ENCODE measurements around the gene CCDC110. TPM values are rescaled to one million over a fixed set of nuclear protein-coding genes. Genes with fewer than 3 reads are reported as not detected.

CCDC110 gene
- total RNA-seq, 4 donors from 2014 or later, result 0.67 to 7.5 (median 2.4) TPM

DNA sequence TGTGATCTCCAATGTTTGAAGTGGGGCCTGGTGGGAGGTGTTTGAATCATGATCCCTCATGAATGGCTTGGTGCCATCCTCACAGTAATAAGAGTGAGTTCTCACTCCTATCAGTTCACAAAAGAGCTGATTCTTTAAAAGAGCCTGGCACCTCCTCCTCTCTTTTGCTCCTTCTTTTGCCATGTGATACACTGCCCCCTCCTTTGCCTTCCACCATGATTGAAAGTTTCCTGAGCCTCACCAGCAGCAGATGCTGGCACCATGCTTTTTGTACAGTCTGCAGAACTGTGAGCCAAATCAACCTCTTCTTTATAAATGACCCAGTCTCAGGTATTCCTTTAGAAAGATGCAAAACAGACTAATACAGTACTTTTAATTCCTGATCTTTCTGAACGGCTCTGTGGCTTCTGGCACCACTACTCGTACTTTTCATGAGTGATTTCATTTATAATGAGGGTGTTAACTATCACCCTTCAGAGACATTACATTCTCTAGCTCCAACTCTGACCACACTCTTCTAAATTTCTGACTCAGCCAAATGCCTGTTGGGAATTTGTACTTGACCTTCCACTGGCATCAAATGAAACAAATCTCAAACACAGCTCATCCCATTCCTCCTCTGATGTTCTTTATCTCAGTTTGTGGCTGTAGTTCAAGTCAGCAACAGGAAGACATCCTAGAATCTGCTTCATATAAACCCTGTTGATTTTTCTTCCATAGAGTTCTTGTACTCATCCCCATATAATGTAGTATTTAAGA, 50.0 kb downstream of the CCDC110 start:
- Histone ChIP-seq H3K36me3 (peaks cover 0 to 42% of the 10 kb centered on the region in 2 donors), H3K4me3 (no peak overlapping the region), H3K27me3 (no peaks in the 10 kb centered on the region), H3K9me3 (no peaks in the 10 kb centered on the region), H3K27ac (peak overlapping the region in 1 of 4 donors; percentile 7), H3K4me1 (peaks cover 0 to 51% (median 14%) of the 10 kb centered on the region in 3 donors)
- TF ChIP-seq POLR2A (IDR thresholded peaks at IDR 0.05) (no peak), POLR2AphosphoS5 (IDR thresholded peaks at IDR 0.05) (no peak), EP300 (IDR thresholded peaks at IDR 0.05) (no peak)
- TF ChIP-seq, protein P1, sequence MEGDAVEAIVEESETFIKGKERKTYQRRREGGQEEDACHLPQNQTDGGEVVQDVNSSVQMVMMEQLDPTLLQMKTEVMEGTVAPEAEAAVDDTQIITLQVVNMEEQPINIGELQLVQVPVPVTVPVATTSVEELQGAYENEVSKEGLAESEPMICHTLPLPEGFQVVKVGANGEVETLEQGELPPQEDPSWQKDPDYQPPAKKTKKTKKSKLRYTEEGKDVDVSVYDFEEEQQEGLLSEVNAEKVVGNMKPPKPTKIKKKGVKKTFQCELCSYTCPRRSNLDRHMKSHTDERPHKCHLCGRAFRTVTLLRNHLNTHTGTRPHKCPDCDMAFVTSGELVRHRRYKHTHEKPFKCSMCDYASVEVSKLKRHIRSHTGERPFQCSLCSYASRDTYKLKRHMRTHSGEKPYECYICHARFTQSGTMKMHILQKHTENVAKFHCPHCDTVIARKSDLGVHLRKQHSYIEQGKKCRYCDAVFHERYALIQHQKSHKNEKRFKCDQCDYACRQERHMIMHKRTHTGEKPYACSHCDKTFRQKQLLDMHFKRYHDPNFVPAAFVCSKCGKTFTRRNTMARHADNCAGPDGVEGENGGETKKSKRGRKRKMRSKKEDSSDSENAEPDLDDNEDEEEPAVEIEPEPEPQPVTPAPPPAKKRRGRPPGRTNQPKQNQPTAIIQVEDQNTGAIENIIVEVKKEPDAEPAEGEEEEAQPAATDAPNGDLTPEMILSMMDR (IDR thresholded peaks at IDR 0.05), result no peak
- ATAC-seq, result no peak
- 23 to 41% methylated on average over 2 of the region's 2 CpGs for WGBS, 2 donors (ENCODE audit: low coverage in 1 of 2)

DNA sequence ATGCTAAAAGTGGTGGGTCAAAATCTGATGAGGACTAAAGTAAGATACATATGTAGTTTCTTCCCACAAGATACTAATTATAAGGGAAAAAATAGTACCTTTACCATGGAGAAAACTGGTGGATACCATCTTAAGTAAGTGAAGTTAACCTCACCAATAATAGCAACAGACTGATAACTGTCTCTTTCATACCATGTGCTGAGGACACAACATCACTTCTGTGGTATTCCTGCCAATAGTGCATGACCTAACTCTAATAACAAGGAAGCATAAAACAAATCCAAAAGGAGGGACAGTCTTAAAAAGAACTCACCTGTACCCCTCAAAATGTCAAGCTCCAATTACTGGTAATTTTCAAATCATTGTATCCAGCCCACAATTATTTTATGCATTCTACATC, 54.6 kb downstream of the CCDC110 start:
- TF ChIP-seq, protein P1 (IDR thresholded peaks at IDR 0.05), result no peak
- TF ChIP-seq EP300 (IDR thresholded peaks at IDR 0.05) (no peak), POLR2AphosphoS5 (IDR thresholded peaks at IDR 0.05) (no peak), POLR2A (IDR thresholded peaks at IDR 0.05) (no peak)
- peaks cover 0 to 15% (median 8%) of the 10 kb centered on the region in 3 donors for H3K4me1 ChIP-seq
- peaks cover 0 to 86% of the 10 kb centered on the region in 2 donors for H3K36me3 ChIP-seq
- H3K4me3 ChIP-seq, result no peak overlapping the region
- H3K27me3 ChIP-seq, result no peaks in the 10 kb centered on the region
- no peak overlapping the region for H3K27ac ChIP-seq
- no peak for ATAC-seq
- no peaks in the 10 kb centered on the region for H3K9me3 ChIP-seq

DNA sequence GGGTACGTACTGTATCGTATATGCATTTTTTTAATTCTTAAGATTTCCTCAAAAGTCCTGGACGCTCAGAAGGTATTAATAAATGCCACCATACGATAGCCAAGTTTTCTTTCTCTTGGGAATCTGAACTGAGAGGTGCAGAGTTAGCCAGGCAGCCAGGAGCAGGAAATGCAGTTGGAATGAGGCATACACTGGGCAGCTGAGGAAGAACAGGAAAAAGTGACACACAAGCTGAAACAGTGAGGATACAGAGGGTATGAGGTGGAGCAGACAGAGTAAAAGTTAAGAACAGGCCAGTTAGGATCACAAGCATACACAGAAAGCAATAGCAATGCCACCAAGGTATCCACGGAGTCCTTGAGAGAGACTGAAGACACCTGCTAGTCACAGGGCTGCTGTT, 59.1 kb downstream of the CCDC110 start:
- H3K9me3 ChIP-seq, result peaks cover 0 to 4% (median 0%) of the 10 kb centered on the region in 3 donors
- no peaks in the 10 kb centered on the region for H3K4me1 ChIP-seq
- WGBS, 2 donors (ENCODE audit: low coverage in 1 of 2), result 61 to 83% methylated on average over 3 to 5 of the region's 5 CpGs
- no peak overlapping the region for H3K27ac ChIP-seq
- H3K4me3 ChIP-seq, result no peak overlapping the region
- peaks cover 0 to 86% of the 10 kb centered on the region in 2 donors for H3K36me3 ChIP-seq
- no peak for ATAC-seq
- no peaks in the 10 kb centered on the region for H3K27me3 ChIP-seq
- no peak for TF ChIP-seq POLR2AphosphoS5 (IDR thresholded peaks at IDR 0.05)
- no peak for TF ChIP-seq EP300 (IDR thresholded peaks at IDR 0.05)
- TF ChIP-seq, protein P1 (IDR thresholded peaks at IDR 0.05), result no peak
- TF ChIP-seq POLR2A (IDR thresholded peaks at IDR 0.05), result no peak

DNA sequence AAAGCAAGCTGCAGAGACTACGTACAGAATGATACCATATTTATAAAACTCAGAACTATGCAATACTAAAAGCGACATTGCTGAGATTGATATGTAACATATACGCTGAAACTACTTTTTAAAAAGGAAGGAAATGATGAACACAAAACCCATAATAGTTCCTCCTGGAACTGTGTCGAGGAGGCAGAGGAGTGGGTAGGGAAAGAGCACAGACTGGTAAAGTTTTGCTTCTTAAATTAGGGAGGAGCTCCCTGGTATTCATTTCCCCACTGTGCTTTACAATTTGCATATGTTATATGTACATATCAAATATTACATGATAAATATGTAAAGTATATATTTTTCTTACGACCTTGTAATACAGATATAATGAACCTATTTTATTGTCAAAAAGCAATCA, 59.7 kb downstream of the CCDC110 start:
- Histone ChIP-seq H3K9me3 (peaks cover 0 to 4% (median 0%) of the 10 kb centered on the region in 3 donors), H3K4me1 (no peaks in the 10 kb centered on the region), H3K27me3 (no peaks in the 10 kb centered on the region), H3K4me3 (no peak overlapping the region), H3K36me3 (peaks cover 0 to 82% of the 10 kb centered on the region in 2 donors), H3K27ac (no peak overlapping the region)
- ATAC-seq, result no peak
- WGBS, 2 donors (ENCODE audit: low coverage in 1 of 2), result 75 to 79% methylated on average over 5 of the region's 5 CpGs
- TF ChIP-seq POLR2AphosphoS5 (IDR thresholded peaks at IDR 0.05) (no peak), EP300 (IDR thresholded peaks at IDR 0.05) (no peak), POLR2A (IDR thresholded peaks at IDR 0.05) (no peak)
- TF ChIP-seq, protein P1 (IDR thresholded peaks at IDR 0.05), result no peak

DNA sequence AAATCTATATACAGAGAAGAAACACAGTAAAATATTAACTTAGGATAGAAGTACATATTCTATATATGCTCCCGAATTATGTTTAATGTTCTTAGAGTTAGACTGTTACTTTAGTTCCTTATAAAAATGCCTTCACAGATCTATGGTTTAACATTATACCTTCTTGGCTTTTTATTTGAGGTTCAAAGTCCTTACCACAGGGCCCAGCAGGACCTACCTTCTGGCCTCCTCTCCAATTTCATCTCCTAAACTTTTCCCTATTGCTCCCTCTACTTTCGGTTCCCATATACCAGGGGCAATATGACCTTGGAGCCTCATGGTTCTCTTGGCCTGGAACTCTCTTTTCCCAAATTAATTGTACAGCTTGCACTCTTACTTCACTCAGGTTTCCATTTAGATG, 63.1 kb downstream of the CCDC110 start:
- peaks cover 0 to 79% of the 10 kb centered on the region in 2 donors for H3K36me3 ChIP-seq
- H3K27ac ChIP-seq, result no peak overlapping the region
- no peak overlapping the region for H3K4me3 ChIP-seq
- peaks cover 0 to 2% (median 0%) of the 10 kb centered on the region in 3 donors for H3K4me1 ChIP-seq
- no peaks in the 10 kb centered on the region for H3K27me3 ChIP-seq
- peaks cover 0 to 4% (median 0%) of the 10 kb centered on the region in 3 donors for H3K9me3 ChIP-seq
- 88 to 96% methylated on average over 2 of the region's 2 CpGs for WGBS, 2 donors (ENCODE audit: low coverage in 1 of 2)
- TF ChIP-seq POLR2A (IDR thresholded peaks at IDR 0.05) (no peak), EP300 (IDR thresholded peaks at IDR 0.05) (no peak), POLR2AphosphoS5 (IDR thresholded peaks at IDR 0.05) (no peak)
- TF ChIP-seq, protein P1 (IDR thresholded peaks at IDR 0.05), result no peak
- no peak for ATAC-seq

Measured in gastroesophageal sphincter (tissue), 4 donors.